ENCODE measurements around the gene ZNF19.

Gene ZNF19

DNA sequence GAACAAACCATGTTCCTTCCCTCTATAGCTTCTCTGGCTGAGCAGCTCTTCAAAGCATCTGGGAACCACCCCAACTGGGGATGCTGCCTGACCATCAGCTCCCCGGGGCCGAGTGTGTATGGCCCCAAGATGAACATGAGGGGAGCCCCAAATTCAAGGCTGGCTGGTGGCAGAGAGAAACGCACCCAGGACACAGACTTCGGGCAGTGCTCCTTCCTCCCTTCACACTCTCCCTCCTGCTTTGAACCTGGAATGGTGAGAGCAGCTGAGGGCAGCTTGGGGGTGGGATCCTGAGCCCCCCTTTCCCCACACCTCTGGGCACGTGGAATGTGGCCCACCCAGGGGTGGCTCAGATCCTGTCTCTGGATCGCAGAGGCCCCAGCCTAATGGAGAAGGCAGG lies 64.5 kb downstream of the ZNF19 start:
- no peaks in the 10 kb centered on the region for H3K4me1 ChIP-seq (ENCODE audit: insufficient read depth, low read length, poor library complexity, severe bottlenecking)
- no peaks in the 10 kb centered on the region for H3K79me2 ChIP-seq (ENCODE audit: insufficient read depth, low read length)
- no peaks in the 10 kb centered on the region for H3K9me2 ChIP-seq (replicated peaks; ENCODE audit: low read depth, low read length)
- no peaks in the 10 kb centered on the region for H4K20me1 ChIP-seq (ENCODE audit: insufficient read depth, low read length, poor library complexity, severe bottlenecking)
- H3K27me3 ChIP-seq (ENCODE audit: insufficient read depth, low read length, poor library complexity, severe bottlenecking): no peaks in the 10 kb centered on the region
- no peaks in the 10 kb centered on the region for H3F3A ChIP-seq (ENCODE audit: low read depth)
- H2AFZ ChIP-seq (ENCODE audit: low read length): no peak overlapping the region
- no peak overlapping the region for H3K4me2 ChIP-seq (ENCODE audit: low read depth, low read length, poor library complexity, severe bottlenecking)
- H3K9me3 ChIP-seq (ENCODE audit: insufficient read depth, low read depth, low read length): no peaks in the 10 kb centered on the region
- no peak overlapping the region for H3K9ac ChIP-seq (ENCODE audit: low read depth, low read length, poor library complexity, severe bottlenecking)
- H3K4me3 ChIP-seq (ENCODE audit: low read length, poor library complexity, severe bottlenecking): no peak overlapping the region
- no peaks in the 10 kb centered on the region for H3K36me3 ChIP-seq (ENCODE audit: insufficient read depth, low read length)
- TF ChIP-seq, protein P1, sequence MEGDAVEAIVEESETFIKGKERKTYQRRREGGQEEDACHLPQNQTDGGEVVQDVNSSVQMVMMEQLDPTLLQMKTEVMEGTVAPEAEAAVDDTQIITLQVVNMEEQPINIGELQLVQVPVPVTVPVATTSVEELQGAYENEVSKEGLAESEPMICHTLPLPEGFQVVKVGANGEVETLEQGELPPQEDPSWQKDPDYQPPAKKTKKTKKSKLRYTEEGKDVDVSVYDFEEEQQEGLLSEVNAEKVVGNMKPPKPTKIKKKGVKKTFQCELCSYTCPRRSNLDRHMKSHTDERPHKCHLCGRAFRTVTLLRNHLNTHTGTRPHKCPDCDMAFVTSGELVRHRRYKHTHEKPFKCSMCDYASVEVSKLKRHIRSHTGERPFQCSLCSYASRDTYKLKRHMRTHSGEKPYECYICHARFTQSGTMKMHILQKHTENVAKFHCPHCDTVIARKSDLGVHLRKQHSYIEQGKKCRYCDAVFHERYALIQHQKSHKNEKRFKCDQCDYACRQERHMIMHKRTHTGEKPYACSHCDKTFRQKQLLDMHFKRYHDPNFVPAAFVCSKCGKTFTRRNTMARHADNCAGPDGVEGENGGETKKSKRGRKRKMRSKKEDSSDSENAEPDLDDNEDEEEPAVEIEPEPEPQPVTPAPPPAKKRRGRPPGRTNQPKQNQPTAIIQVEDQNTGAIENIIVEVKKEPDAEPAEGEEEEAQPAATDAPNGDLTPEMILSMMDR (conservative IDR thresholded peaks at IDR 0.05; ENCODE audit: low read length): no peak
- TF ChIP-seq EZH2phosphoT487 (IDR thresholded peaks at IDR 0.05; ENCODE audit: borderline replicate concordance): no peak

DNA sequence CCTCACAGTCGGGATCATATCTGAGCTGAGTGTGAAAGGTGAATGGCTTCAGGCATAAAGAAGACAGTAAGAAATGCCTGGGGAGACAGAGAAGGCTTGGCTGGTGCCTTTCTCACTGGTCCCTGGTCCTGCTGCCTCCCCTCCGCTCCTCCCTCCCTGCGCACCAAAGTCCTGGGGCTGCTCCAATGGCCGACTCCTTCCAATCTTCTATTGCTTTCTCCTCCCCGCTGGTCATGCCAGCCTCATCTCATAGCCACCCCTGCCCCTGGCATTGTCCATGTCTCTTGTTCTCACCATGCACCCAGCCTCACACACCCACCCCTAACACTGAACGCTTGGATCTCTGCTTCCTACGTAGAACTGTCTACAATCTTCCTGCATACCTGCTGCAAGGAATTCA lies 65.3 kb downstream of the ZNF19 start:
- no peaks in the 10 kb centered on the region for H3K9me3 ChIP-seq (ENCODE audit: insufficient read depth, low read depth, low read length)
- no peak overlapping the region for H3K4me3 ChIP-seq (ENCODE audit: low read length, poor library complexity, severe bottlenecking)
- TF ChIP-seq EZH2phosphoT487 (IDR thresholded peaks at IDR 0.05; ENCODE audit: borderline replicate concordance): no peak
- TF ChIP-seq, protein P1 (conservative IDR thresholded peaks at IDR 0.05; ENCODE audit: low read length): no peak
- H2AFZ ChIP-seq (ENCODE audit: low read length): no peak overlapping the region
- no peaks in the 10 kb centered on the region for H3K9me2 ChIP-seq (replicated peaks; ENCODE audit: low read depth, low read length)
- H3K9ac ChIP-seq (ENCODE audit: low read depth, low read length, poor library complexity, severe bottlenecking): no peak overlapping the region
- no peaks in the 10 kb centered on the region for H4K20me1 ChIP-seq (ENCODE audit: insufficient read depth, low read length, poor library complexity, severe bottlenecking)
- no peaks in the 10 kb centered on the region for H3F3A ChIP-seq (ENCODE audit: low read depth)
- H3K27me3 ChIP-seq (ENCODE audit: insufficient read depth, low read length, poor library complexity, severe bottlenecking): no peaks in the 10 kb centered on the region
- H3K4me1 ChIP-seq (ENCODE audit: insufficient read depth, low read length, poor library complexity, severe bottlenecking): no peaks in the 10 kb centered on the region
- H3K4me2 ChIP-seq (ENCODE audit: low read depth, low read length, poor library complexity, severe bottlenecking): no peak overlapping the region
- no peaks in the 10 kb centered on the region for H3K36me3 ChIP-seq (ENCODE audit: insufficient read depth, low read length)
- H3K79me2 ChIP-seq (ENCODE audit: insufficient read depth, low read length): no peaks in the 10 kb centered on the region
